Vagina (tissue), 2 donors: ENCODE measurements around the gene AGBL1. TPM values are rescaled to one million over a fixed set of nuclear protein-coding genes. Genes with fewer than 3 reads are reported as not detected.
A peak's percentile ranks its signal among the peaks of the same experiment; 100 is the strongest.

Experiments
- DNase-seq, 2 donors: peaks; one replicate each; pipeline ENCODE4 v3.0.0-alpha.2; 2017; ENCODE audit errors: extremely low spot score in 2 of 2
- H3K27ac ChIP-seq: fragments of 200-600 bp; sonication (generic); one replicate; pipeline ENCODE4 v1.5.1; 2019
- H3K27me3 ChIP-seq: fragments of 200-600 bp; sonication (generic); one replicate; pipeline ENCODE4 v1.5.1; 2019
- H3K36me3 ChIP-seq, 2 donors: fragments of 200-600 bp; sonication (generic); one replicate each; pipeline ENCODE4 v1.5.1; 2017 to 2019
- H3K4me1 ChIP-seq: fragments of 200-600 bp; sonication (generic); one replicate; pipeline ENCODE4 v1.5.1; 2019
- H3K4me3 ChIP-seq, 2 donors: fragments of 200-600 bp; sonication (generic); 1 replicate in 1 of 2; 2 replicates in 1 of 2; pipeline ENCODE4 v1.5.1; 2016 to 2019
- H3K9me3 ChIP-seq: fragments of 200-600 bp; sonication (generic); one replicate; pipeline ENCODE4 v1.5.1; 2019
- CTCF ChIP-seq, 3 experiments: fragments of 450-650 bp in 2 of 3; fragments of 200-600 bp in 1 of 3; sonication (generic) in 1 of 3; IDR thresholded peaks; one replicate each; pipeline ENCODE4 v1.5.1; 2017 to 2019; ENCODE audit warnings: antibody characterized with exemption in 3 of 3, mild to moderate bottlenecking in 2 of 3, moderate library complexity in 2 of 3
- POLR2A ChIP-seq, 2 donors: fragments of 450-650 bp; IDR thresholded peaks; one replicate each; pipeline ENCODE4 v1.6.1; 2017; ENCODE audit warnings: antibody characterized with exemption in 2 of 2, mild to moderate bottlenecking in 2 of 2, moderate library complexity in 2 of 2
- POLR2AphosphoS5 ChIP-seq, 2 donors: sonication (generic); formaldehyde crosslinking; IDR thresholded peaks; one replicate each; pipeline ENCODE4 v1.9.0; 2017; ENCODE audit warnings: antibody characterized with exemption in 2 of 2, mild to moderate bottlenecking in 2 of 2, low read depth in 1 of 2; ENCODE audit not compliant: insufficient read depth in 1 of 2
- intact Hi-C: fragments of 100-400 bp; cut with DNase I; formaldehyde crosslinking; loops from one replicate; pipeline ENCODE4 v1.15.1; 2023
- total RNA-seq: library from RNA; depleted of rRNA; stranded (reverse); fragments of >200 nt; gene quantifications from one replicate; pipeline ENCODE4 v1.2.3, GENCODE V29; 2016

Gene AGBL1
- total RNA-seq, 1 donor from 2014 or later: not detected

GRCh38 chr15:86725628-86726027, 646.0 kb downstream of the AGBL1 start:
- TF ChIP-seq POLR2A (IDR thresholded peaks at IDR 0.05) (no peak), CTCF (IDR thresholded peaks at IDR 0.05) (no peak), POLR2AphosphoS5 (IDR thresholded peaks at IDR 0.05; ENCODE audit: insufficient read depth in 1 of 2, low read depth in 1 of 2) (no peak)
- DNase-seq: no peak
- no peaks in the 10 kb centered on the region for H3K9me3 ChIP-seq
- H3K27me3 ChIP-seq: no peaks in the 10 kb centered on the region
- no peak overlapping the region for H3K27ac ChIP-seq
- intact Hi-C loops: no loop called here
- no peak overlapping the region for H3K4me3 ChIP-seq
- no peaks in the 10 kb centered on the region for H3K36me3 ChIP-seq
- no peaks in the 10 kb centered on the region for H3K4me1 ChIP-seq

- Histone ChIP-seq H3K9me3 (no peaks in the 10 kb centered on the region), H3K4me1 (no peaks in the 10 kb centered on the region), H3K4me3 (no peak overlapping the region), H3K27ac (no peak overlapping the region), H3K27me3 (no peaks in the 10 kb centered on the region), H3K36me3 (no peaks in the 10 kb centered on the region)
- intact Hi-C loops: no loop called here
- TF ChIP-seq CTCF (IDR thresholded peaks at IDR 0.05) (no peak), POLR2A (IDR thresholded peaks at IDR 0.05) (no peak), POLR2AphosphoS5 (IDR thresholded peaks at IDR 0.05; ENCODE audit: insufficient read depth in 1 of 2, low read depth in 1 of 2) (no peak)
- no peak for DNase-seq
Measured at GRCh38 chr15:86735247-86736040, 655.8 kb downstream of the AGBL1 start.

GRCh38 chr15:86741917-86742316, 662.2 kb downstream of the AGBL1 start:
- Histone ChIP-seq H3K4me1 (no peaks in the 10 kb centered on the region), H3K4me3 (no peak overlapping the region), H3K36me3 (no peaks in the 10 kb centered on the region), H3K9me3 (no peaks in the 10 kb centered on the region), H3K27me3 (no peaks in the 10 kb centered on the region), H3K27ac (no peak overlapping the region)
- intact Hi-C loops: no loop called here
- TF ChIP-seq CTCF (IDR thresholded peaks at IDR 0.05) (no peak), POLR2AphosphoS5 (IDR thresholded peaks at IDR 0.05; ENCODE audit: insufficient read depth in 1 of 2, low read depth in 1 of 2) (no peak), POLR2A (IDR thresholded peaks at IDR 0.05) (no peak)
- DNase-seq: no peak

- intact Hi-C loops: no loop called here
Measured at GRCh38 chr15:86743283-86743903, 663.7 kb downstream of the AGBL1 start.

More at GRCh38 chr15:86743283-86743903, 663.7 kb downstream of the AGBL1 start:
- H3K27me3 ChIP-seq: no peaks in the 10 kb centered on the region
- no peaks in the 10 kb centered on the region for H3K9me3 ChIP-seq
- TF ChIP-seq CTCF (IDR thresholded peaks at IDR 0.05): peak; percentile 15 to 22 (median 19)
- no peak for TF ChIP-seq POLR2A (IDR thresholded peaks at IDR 0.05)
- TF ChIP-seq POLR2AphosphoS5 (IDR thresholded peaks at IDR 0.05; ENCODE audit: insufficient read depth in 1 of 2, low read depth in 1 of 2): no peak
- no peak overlapping the region for H3K27ac ChIP-seq
- no peaks in the 10 kb centered on the region for H3K4me1 ChIP-seq
- H3K36me3 ChIP-seq: no peaks in the 10 kb centered on the region
- no peak for DNase-seq
- no peak overlapping the region for H3K4me3 ChIP-seq
